ENCODE measurements around the gene SOX6.
"Not testable (repeated sequence)": the region's sequence is repeated elsewhere in the genome, so short reads cannot be mapped to it uniquely, and the experiment has no call there.

The SOX6 gene

GRCh38 chr11:15927864-15928217 lies 428.5 kb downstream of the SOX6 start:
- no peak for DNase-seq (ENCODE audit: low read depth)

GRCh38 chr11:15927196-15927863 lies 429.0 kb downstream of the SOX6 start:
- no peak for DNase-seq (ENCODE audit: low read depth)

- no peak for DNase-seq (ENCODE audit: low read depth)
Observed at GRCh38 chr11:15926071-15926470, 430.3 kb downstream of the SOX6 start.

GRCh38 chr11:15923183-15923582 lies 433.2 kb downstream of the SOX6 start:
- no peak for DNase-seq (ENCODE audit: low read depth)

GRCh38 chr11:15922745-15923144 lies 433.6 kb downstream of the SOX6 start:
- DNase-seq (ENCODE audit: low read depth) = not testable (repeated sequence)

GRCh38 chr11:15920856-15921629 lies 435.3 kb downstream of the SOX6 start:
- DNase-seq (ENCODE audit: low read depth) = no peak

GRCh38 chr11:15918674-15919073 lies 437.7 kb downstream of the SOX6 start:
- DNase-seq (ENCODE audit: low read depth) = no peak

- DNase-seq (ENCODE audit: low read depth) = no peak
Observed at GRCh38 chr11:15918212-15918611, 438.1 kb downstream of the SOX6 start.

Measured in activated gamma-delta T cell treated with anti-CD3 and anti-CD28 coated beads, Interleukin-2, amount 50 U/mL, for 16 hours (primary cell).